Fibroblast of the conjunctiva (primary cell): Measurements from ENCODE around the gene THRA.
A peak's percentile ranks its signal among the peaks of the same experiment; 100 is the strongest.

Experiments
- DNase-seq: peaks from one replicate; pipeline ENCODE4 v3.0.0-alpha.2; 2010; ENCODE audit warnings: low read depth

Gene THRA

DNA sequence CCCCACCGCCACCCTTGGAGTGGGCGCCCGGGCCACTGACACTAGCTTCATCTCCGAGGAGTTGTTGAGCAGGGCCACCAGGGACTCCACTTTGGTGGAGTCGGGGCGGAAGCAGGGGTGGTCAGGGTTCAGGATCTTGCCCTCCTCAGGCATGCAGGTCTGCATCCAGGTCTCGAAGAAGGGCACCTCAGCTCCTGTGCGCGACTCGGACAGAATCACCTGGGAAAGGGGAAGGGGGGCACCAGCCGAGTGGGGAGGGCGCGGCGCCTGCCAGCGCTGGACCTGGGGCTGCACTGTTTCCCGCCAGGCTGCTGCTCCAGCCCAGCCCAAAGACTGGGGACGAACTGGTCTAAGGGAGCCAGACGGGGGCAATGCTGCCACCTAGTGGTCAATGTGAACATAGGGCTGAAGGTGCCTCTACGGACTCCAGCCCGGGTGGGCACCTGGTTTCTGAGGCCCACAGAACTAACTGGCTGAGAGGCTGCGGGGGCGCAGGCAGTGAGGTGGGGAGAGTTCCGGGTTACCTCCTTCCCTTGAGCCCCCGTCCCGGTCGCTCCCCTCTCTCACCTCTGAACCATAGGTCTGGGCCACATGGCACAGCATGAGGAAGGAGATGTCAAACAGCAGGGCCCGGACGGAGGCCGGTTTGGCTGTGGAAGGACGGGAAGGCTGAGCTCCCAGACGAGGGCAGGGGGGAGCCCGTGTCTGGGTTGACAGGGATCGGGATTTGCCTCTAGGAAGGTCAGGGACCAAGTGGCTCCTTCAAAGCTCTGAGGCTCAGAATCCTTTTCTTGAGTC, 35.8 kb upstream of the THRA start:
- DNase-seq = peak; percentile 68

DNA sequence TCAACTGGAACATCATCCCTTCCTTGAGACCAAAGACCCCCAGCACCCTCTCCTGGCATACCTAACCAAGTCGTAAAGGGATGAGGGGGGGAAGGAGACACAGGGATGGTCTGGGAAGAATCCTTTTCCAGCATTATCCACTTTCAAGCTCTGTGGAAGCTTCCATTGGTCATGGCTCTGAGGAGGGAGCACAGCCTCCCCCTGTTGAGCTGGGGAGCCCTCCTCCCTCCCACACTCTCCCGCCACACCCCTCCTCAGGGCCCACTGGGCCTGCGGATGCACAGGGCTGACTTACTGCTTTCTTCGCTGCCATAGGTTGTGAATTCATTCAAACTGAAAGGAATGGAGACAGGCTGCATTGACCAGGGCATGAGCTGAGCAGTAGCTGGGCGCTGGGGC, 35.2 kb upstream of the THRA start:
- no peak for DNase-seq

DNA sequence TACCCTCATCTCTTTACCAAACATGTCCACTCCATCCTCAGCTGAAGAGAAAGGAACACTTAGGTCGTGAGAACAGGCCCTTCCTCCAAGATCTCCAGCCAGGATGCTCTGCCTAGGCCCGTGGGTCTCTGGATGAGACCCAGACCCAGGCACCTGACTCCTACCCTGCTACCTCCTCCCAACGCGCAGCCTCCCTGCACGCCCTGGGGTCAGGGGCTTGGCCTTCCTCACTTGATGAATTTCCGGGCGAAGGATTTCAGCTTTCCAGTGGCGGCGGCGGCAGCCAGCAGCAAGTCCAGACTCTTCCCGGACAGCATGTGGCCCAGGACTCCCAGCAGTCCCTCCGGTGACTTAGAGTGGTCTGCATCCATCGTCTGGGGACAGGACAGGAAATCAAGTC, 34.2 kb upstream of the THRA start:
- DNase-seq = no peak

DNA sequence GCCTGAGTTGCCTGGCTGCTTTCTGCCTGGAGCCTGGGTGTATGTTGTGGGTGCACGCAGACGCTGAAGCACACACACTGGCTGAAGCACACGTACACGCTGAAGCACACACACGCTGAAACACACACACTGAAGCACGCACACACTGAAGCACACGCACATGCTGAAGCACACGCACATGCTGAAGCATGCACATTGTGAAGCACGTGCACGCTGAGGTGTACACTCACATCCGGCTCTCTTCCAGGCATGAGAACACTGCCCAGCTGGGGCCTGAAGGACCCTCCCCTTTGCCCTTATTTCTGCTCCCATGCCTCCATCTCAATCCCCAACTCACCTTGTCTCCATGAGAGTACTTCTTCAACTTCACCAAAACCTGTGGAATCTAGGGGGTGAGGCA, 31.1 kb upstream of the THRA start:
- no peak for DNase-seq

DNA sequence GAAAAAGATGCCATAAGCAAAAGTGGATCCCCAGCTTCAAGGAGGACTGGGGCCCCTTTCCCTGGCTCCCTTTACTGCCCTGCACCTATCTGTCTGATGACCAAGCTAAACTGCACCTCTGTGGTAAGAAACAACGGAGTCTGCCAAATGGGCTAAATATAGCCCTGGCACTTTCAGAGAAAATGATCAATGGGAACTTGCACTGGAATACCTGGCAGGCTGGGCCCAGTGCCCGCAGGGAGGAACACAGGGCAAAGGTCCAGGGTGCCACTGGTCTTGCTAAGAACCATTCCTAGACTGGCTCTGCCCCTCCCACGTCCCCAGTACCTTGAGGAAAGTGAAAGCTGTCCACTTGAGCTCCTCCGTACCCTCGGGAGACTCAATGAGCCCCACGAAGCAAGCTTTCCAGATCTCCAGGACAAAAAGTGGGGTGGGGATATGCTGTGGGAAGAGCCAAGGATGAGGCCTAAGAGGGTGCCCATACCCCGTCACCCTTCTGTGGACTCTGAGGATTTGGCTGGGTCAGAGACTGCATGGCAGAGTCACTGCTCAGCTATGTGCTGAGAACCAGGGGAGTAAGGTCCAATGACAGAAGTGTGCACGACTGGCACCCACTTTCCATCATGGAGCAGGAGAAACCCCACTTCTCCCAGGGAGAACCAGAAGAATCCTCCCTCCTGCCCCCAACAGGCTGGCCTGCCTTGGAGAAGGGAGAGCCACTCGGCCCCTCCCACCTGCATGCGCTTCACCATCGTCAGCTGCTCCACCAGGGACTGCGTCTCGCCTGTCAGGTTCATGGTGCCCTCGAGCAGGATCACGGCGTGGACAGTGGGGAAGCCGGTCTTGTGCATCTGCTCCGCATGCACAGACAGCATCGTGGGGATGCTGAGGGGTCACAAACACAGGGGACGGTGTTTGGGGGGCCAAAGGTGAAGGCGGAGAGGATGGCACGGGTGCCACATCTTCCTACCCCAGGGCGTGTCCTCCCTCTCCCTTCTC, 30.1 kb upstream of the THRA start:
- no peak for DNase-seq

DNA sequence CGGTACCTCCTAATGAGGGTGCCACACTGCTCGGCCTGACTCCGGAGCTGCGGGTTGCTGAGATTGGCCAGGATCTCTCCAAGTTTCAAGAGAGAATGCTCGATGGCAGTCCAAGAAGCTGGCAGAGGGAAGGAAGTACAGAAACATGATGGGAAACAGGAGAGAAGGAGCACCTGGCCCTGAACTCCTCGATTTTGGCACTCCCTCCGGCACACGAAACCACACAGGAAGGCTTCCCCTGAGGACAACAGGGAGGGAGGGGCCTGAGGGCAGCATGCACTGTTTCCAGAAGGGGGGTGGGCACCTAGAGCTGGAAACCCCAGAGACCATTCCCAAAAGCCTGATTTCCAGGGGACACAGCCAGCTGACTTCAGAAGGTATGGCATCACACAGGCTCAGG, 29.4 kb upstream of the THRA start:
- DNase-seq = no peak

DNA sequence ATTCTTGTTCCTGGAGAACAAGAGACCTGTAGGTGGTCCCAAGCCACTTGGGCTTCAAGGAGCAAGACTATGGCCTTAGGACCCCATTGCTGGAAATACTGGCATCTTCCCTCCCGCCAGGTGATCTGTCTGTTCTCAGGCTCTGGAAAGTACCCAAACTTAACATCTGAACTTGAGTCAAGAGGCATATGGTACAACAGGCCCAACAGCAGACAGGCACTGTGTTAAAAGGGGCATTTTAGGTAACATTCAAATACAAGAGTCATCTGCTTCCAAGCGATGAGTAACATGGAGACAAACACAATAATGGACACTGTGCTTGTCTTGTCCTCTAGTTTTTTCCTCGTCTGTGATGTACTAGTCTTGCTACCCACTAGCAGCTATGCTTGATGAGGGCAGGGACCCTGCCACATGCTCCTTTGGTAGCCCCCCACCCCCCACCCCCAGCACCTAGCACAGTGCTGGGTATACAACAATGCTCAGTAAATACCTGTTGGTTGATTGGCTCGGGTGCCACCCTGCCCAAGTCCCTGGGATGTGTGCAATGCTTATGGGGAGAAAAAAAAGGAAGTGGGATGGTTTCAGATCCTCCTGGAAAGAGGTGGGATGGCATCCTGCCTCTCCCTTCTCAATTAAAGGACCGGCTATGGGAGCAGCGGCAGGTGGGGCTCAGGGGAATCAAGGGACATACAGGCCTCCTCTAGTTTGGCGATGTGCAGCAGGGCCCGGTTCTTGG, 28.2 kb upstream of the THRA start:
- DNase-seq = no peak

DNA sequence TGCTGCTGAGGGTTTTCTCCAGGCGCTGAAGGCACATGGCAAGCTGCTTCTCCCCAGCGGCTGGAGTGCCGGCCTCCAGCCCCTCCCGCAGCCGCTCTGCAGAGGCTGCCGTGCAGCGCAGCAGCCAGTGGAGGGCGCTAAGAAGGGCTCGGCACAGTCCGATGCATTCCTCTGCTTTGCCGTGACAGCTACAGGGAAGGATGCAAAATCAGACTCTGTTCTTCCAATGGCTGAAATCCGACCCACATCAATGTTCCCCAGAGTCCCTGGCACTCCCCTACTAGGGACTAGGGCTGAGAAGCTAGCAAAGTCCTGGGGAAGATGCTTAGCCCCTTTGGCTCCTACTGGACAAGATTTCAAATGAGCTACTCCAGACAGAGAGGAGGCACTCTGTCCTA, 27.6 kb upstream of the THRA start:
- no peak for DNase-seq

DNA sequence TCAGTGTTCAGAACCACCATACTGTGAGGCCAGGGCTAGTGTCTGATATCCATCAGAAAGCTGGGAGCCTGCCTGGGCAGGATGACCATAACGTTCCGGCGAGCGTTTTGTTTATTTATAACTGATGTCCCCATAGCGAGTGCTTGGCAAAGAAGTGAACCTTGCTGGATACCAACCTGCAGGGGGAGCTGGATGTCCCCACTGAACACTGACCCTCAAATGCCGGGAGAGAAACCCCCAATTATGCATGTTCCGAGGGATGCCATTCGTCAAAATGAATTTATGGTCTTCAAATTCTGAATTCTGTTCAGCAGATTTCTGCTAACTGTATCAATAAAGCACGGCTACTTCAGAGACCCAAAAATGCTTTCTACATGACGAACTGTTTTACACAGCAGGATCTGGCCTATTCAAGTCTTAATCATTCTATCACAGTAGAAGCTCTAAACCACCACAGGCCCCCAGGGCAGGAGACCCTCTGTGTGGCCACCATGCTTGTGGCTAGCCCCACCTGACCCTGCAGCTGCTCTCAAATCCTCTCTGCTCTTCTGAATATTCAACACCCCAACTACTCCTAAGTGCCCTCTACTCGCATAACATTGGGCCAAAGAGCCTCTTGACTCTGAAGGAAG, 23.8 kb upstream of the THRA start:
- peak; percentile 83 for DNase-seq

DNA sequence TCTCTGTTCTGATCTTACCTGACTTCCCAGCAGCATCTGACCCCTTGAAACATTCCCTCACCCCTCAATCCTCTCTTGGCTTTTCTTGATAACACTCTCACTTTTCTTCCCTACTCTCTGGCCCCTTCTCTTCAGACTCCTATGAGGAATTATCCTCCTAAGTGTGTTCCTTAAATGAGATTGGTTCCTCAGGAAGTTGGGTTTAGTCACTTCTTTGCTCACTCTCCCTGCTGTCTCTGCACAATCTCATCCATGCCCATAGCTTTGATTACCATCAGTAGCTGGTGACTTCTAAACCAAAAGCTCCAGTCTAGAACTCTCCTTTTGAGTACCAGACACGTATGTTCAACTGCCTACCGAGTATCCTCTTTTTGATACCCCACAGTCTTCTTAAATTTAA, 21.6 kb upstream of the THRA start:
- DNase-seq = no peak

DNA sequence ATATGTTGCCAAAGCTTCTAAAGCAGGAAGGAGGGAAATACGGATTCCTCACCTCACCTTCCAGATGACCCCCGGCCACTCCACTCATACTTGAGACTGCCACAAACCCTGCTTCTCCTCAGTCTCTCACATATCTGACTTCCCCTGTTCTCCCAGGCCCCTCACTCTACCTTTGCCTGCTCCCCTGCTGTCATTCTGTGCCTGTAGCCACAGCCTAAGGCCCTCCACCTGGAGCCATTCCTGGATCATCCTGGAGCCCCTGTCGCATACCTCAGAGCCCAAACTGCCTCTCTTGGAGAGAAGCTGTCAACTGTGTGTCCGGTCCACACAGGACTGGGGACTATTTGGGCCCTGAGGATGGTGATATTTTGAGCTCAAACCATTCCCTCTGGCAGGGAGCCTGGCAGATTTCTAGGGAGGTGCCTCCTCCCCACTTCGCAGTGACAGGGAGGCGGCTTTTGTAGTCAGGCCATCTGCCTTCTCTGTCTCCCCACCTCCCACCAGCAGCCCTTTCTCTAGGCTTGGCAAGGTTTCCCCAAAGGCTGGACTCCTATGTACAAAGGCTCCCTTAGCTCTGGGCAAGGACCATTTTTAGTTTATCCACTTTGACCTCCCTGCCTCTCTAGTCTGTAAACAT, 6.3 kb upstream of the THRA start:
- DNase-seq = no peak

DNA sequence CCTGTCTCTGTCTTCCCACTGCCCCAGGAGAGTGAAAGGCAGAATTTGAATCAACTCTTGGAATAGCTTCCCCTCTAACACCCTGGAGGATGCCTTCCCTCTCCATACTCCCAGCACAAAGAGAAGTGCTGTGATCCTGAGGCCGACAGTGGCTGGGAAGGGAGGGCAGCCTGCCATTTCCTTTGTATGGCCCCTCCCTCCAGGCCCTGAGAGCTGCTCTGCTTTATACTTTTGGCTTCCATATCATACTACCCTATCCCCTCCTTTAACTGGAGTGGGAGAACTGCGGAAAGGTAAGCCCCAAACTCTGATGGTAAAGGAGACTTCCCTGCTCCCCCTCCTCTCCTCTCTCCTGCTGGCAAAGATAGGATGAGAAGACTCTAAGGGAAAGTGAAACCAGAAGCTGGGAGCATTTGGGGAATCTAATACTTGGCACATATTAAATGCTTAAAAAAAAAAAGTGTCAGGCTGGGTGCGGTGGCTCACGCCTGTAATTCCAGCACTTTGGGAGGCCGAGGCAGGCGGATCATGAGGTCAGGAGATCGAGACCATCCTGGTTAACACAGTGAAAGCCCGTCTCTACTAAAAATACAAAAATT, 4.5 kb upstream of the THRA start:
- DNase-seq = no peak

DNA sequence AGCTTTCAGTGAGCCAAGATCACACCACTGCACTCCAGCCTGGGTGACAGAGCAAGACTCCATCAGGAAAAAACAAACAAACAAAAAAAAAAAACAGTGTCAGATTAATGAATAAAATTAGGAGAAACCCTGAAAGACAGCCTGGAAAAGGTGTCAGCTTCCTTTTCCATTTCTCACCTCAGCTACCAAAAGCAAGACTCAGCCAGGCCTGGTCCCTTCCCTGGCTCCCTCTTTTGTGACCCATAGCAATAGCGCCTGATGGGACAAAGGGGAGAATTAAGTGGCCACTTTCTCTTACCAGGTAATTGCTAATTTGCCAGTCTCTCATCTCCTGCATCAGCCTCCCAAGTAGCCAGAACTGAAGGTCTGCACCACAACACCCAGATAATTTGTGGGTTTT, 3.9 kb upstream of the THRA start:
- DNase-seq = no peak

DNA sequence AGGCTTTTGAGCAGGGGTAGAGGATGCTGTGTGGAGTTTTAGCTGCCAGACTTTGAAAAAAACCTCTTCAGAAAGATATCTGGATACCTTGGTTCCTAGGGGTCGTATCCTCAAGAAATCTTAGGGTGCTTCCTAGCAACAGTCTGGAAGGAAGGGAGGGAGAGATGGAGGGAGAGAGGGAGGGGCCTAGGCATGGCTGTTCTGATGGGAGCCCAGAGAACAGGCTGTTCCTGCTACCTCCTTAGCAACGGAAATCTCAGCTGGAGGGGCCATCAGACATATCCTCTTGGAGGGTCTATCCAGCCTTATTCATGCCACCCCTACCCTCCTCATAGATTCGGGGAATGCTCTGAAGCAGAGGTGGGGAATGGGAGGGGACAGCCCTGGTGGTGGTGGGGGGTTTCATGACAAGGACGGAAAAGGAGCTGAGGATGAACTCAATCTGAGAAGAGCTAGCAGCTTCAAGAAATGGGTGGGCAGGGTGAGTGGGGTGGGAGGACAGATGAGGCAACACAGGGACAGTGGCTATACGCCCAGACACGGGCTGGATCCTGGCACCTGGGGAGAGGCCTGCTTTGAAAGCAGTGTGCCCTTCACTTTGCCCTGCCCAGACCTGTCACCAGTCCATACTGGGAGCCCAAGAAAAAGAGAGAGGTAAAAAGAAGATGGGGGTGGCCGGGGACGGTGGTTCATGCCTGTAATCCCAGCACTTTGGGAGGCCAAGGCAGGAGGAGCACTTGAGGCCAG, 2.9 kb upstream of the THRA start:
- DNase-seq = no peak

DNA sequence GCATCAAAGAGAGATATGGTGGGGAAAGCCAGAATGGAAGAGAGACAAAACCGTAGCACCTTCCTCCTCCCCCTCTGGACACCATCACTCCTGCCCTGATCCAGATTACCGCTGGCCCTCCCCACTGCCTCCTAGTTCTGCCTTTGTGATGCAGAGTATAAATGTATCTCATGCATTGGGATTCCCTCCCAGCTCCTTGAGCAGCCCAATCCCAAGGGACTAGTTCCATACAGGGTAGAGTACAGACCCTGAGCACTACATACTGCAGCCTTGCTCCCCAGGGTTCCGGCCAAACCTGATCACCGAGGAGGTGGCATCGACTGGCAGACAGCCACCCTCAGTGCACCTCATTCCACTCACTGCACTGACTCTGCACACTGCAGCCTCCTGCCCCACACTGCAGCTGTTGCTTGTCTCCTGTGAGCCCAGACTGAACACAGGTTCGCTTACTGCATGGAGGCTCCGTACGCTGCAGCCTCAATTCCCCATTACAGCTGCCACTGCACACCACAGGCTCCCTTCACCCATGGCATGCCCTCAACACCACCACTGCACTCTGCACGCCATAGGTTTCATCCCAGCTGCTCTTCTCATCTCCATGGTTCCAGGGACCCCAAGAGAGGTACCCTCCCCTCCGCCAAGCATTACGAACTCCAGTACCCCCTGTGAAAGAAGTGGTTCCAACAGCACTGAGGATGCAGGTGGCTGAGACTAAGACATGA, 1.7 kb upstream of the THRA start:
- DNase-seq = no peak

DNA sequence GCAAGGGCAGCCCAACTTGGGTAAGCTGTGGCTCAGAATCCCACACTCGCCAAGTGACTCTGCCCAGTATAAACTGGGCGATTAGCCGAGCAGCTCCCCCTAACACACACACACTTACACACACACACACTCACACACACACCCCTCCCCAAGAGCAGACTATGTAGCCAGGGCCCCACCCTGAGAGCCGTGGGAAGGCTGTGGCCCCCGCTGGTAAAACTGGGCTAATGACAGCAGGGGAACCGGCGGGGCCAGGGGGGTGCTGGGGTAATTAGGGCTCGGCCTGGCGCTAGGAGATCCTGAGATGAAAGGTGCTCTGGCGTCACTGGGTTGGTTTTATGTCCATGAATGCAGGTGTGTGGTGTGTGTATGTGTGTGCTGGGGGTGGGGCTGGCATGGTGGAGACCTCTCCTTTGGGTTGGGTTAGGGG, 1.1 kb upstream of the THRA start:
- DNase-seq = no peak

DNA sequence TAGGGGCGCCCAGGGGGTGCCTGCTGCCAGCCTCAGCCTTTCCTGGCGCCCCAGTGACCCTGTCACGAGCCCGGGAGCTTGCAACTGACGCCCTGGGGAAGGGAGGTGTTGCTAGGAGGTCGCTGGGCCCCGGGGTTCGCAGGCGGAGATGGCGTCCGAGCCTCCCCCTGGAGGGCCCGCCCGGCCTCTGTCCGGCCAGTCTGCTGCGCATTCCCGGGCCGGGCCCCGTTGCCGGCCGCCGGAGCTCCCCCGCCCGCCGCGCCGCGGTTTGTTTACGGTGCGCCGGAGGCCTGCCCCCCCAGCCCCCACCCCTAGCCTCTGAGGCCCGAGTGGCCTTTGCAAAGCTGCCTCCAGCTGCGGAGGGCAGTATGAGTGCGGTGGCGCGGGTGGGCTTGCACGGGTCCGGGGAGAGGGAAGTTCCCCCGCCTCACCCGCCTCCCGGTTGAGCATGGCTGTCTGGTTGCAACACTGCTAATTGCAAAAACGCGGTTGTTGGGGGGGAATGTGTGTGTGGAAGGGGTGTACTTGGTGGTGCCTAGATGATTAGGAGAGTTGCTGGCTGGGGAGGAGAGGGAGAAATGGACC, 514 bp downstream of the THRA start:
- no peak for DNase-seq

DNA sequence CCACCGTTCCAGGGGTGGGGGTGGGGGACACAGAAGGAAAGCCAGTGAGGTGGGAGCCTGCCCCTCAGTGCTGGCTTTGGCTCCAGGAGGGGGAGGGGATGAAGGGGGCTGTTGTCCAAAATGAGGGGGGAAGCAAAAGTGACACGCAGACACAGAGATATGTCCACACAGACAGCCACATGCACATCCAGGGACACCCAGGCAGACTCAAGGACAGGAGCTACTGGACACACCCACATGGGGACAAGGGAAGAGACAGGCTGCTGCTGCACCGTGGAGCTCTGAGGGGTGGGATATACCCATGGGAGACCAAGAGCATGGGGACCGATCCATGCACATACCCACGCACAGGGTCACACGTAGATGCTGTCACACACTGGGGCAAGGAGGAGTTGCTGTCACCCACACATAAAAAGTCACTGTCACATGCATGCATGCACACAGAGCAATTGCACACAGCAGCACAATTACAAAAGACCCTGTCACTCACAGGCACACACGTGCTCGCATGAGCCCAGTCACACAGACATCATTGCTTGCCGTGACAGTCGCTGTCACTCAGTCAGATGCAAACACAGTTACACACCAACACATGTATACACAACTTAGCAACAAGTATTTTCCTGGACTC, 1.3 kb downstream of the THRA start:
- DNase-seq = no peak
